ENCODE measurements around the gene TPT1. TPM values are rescaled to one million over a fixed set of nuclear protein-coding genes. Genes with fewer than 3 reads are reported as not detected.
A peak's percentile ranks its signal among the peaks of the same experiment; 100 is the strongest.
"Not testable (repeated sequence)": the region's sequence is repeated elsewhere in the genome, so short reads cannot be mapped to it uniquely, and the experiment has no call there.

Gene TPT1
- total RNA-seq, result 1,000 to 10,000 TPM; 3,407 to 5,053 (median 4,011) TPM

GRCh38 chr13:45341034-45341798 is at the start of gene TPT1:
Gene TPT1, minus strand, starts transcription at chr13:45341183. Its CDS starts 114 bp downstream, at chr13:45341069.
- peak; percentile 96 for ATAC-seq (ENCODE audit: low FRiP score)
- TF ChIP-seq, protein P1, sequence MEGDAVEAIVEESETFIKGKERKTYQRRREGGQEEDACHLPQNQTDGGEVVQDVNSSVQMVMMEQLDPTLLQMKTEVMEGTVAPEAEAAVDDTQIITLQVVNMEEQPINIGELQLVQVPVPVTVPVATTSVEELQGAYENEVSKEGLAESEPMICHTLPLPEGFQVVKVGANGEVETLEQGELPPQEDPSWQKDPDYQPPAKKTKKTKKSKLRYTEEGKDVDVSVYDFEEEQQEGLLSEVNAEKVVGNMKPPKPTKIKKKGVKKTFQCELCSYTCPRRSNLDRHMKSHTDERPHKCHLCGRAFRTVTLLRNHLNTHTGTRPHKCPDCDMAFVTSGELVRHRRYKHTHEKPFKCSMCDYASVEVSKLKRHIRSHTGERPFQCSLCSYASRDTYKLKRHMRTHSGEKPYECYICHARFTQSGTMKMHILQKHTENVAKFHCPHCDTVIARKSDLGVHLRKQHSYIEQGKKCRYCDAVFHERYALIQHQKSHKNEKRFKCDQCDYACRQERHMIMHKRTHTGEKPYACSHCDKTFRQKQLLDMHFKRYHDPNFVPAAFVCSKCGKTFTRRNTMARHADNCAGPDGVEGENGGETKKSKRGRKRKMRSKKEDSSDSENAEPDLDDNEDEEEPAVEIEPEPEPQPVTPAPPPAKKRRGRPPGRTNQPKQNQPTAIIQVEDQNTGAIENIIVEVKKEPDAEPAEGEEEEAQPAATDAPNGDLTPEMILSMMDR (IDR thresholded peaks at IDR 0.05), result no peak
- DNase-seq (ENCODE audit: low spot score), result peak; percentile 98

GRCh38 chr13:45390348-45390747 is 49.4 kb upstream of the TPT1 start:
- ATAC-seq (ENCODE audit: low FRiP score); DNase-seq (ENCODE audit: low spot score): not testable (repeated sequence)

DNA sequence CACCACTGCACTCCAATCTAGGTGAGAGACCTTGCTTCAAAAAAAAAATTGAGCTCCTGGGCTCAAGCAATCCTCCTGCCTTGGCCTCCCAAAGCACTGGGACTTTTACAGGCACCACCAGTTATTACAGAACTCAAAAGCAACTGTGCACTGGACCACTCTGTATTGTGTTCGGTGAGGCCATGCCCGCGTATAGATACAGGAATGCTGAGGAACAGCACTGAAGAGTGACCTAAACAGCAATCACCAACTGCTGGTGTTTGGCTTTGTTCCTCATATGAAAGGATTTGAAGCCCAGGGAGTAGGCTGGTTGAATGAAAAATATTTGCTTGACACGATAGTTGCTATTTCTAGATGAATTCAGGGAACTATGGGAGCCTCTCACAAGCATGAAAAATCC is 47.7 kb upstream of the TPT1 start:
- ATAC-seq (ENCODE audit: low FRiP score), result no peak
- TF ChIP-seq, protein P1 (IDR thresholded peaks at IDR 0.05), result no peak
- no peak for DNase-seq (ENCODE audit: low spot score)

DNA sequence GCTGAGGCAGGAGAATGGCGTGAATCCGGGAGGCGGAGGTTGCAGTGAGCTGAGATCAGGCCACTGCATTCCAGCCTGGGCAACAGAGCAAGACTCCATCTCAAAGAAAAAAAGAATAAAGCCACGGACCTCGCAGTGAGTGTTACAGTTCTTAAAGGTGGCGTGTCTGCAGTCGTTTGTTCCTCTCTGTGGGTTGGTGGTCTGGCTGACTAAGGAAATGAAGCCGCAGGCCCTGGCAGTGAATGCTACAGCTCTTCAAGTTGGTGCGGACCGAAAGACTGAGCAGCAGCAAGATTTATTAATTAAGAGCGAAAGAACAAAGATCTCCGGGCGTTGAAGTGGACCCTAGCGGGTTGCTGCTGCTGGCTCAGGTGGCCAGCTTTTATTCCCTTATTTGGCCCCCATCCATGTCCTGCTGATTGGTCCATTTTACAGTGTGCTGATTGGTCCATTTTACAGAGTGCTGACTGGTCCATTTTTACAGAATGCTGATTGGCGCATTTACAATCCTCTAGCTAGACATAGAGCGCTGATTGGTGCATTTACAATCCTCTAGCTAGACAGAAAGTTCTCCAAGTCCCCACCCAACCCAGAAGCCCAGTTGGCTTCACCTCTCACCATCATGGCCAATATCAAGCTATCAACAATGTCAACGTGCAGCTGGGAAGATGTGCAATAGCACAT is 46.1 kb upstream of the TPT1 start:
- DNase-seq (ENCODE audit: low spot score); ATAC-seq (ENCODE audit: low FRiP score): not testable (repeated sequence)

GRCh38 chr13:45385907-45386553 is 45.0 kb upstream of the TPT1 start:
- TF ChIP-seq, protein P1 (IDR thresholded peaks at IDR 0.05), result no peak
- DNase-seq (ENCODE audit: low spot score) (no peak), ATAC-seq (ENCODE audit: low FRiP score) (no peak)

- DNase-seq (ENCODE audit: low spot score) (no peak), ATAC-seq (ENCODE audit: low FRiP score) (no peak)
- TF ChIP-seq, protein P1 (IDR thresholded peaks at IDR 0.05), result no peak
Measured at GRCh38 chr13:45385320-45385719, 44.3 kb upstream of the TPT1 start.

DNA sequence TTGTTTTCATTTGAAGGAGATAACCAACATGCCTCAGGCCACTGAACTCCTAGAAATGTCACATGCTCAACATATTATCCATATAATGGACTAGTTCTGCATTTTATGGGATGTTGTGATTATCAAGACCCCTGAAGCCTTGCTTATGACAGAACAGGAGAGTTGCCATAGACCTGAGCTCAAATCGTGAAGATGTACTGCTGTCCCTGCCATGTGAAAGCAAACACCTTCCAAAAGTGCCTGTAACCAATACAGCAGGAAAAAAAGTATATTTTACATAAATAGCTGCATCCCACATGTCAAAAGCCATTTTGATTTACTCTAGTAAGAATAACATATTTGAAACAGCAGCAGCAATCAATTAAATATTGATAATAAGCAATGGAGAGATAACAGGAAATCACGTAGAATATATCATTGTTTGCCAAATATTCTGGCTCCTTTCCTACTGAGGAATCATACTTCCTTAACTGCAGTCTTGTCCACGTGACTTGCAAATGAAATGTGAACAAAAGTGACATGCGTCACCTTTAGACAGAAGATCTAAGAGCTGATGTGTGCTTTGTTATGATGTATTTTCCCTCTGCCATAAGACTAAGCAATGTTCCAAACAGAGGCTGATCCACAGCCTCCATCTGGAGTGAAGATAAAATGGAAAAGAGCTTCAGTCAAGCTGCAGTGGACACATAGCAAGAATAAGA is 43.6 kb upstream of the TPT1 start:
- TF ChIP-seq, protein P1 (IDR thresholded peaks at IDR 0.05), result no peak

DNA sequence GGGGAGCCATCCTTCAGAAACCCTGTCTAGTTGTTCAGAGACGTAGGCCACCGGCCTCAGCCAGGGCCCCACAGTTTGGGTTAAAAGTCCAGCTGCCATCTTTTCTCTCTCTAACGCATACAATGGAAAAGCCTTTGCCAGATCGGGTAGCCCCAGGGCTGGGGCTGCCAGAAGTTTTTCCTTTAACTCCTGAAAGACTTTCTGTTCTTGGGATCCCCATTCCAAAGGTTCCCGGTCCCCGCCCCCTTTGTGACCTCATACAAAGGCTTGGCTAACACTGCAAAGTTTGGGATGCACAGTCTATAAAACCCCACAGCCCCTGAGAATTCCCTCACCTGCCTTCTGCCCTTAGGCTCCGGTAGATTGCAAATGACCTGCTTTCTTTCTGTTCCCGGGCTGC is 41.8 kb upstream of the TPT1 start:
- not testable (repeated sequence) for DNase-seq (ENCODE audit: low spot score); ATAC-seq (ENCODE audit: low FRiP score)

More for the DNA sequence above, 43.6 kb upstream of the TPT1 start:
- ATAC-seq (ENCODE audit: low FRiP score), result no peak
- DNase-seq (ENCODE audit: low spot score), result no peak
